K562 (cell line): ENCODE measurements around the gene HBB. TPM values are rescaled to one million over a fixed set of nuclear protein-coding genes. Genes with fewer than 3 reads are reported as not detected.

ENCODE experiments used
- ILF3 ChIP-seq: fragments of 450-650 bp; IDR thresholded peaks from 2 replicates; pipeline ENCODE4 v1.6.1; 2018; ENCODE audit warnings: antibody characterized with exemption, mild to moderate bottlenecking, moderate library complexity, borderline replicate concordance
- LARP7 ChIP-seq: fragments of 450-650 bp; IDR thresholded peaks from 2 replicates; pipeline ENCODE4 v1.6.1; 2016
- MAZ ChIP-seq, 2 experiments: fragments of 450-650 bp in 1 of 2; sonication (generic) in 1 of 2; formaldehyde crosslinking; IDR thresholded peaks in 1 of 2; conservative IDR thresholded peaks in 1 of 2; 2 replicates each; pipeline versions ENCODE4 v1.4.0 to v1.5.0; 2020; ENCODE audit warnings: mild to moderate bottlenecking in 1 of 2, missing genetic modification reagents in 1 of 2
- PBX2 ChIP-seq, 2 experiments: IDR thresholded peaks in 1 of 2; conservative IDR thresholded peaks in 1 of 2; 2 replicates each; pipeline ENCODE4 v1.6.1; 2016; ENCODE audit warnings: low read depth in 2 of 2, mild to moderate bottlenecking in 1 of 2, missing compliant biosample characterization in 1 of 2, missing genetic modification characterization in 1 of 2, moderate library complexity in 1 of 2
- POLR2A ChIP-seq: fragments of 450-650 bp; conservative IDR thresholded peaks from 2 replicates; pipeline ENCODE4 v1.6.1; 2016
- POLR2AphosphoS5 ChIP-seq: IDR thresholded peaks from 2 replicates; pipeline ENCODE4 v1.6.1; 2011; ENCODE audit warnings: mild to moderate bottlenecking, low read depth, low read length, moderate library complexity; ENCODE audit not compliant: control insufficient read depth, insufficient read depth
- RBM22 ChIP-seq: fragments of 200-400 bp; formaldehyde crosslinking; IDR thresholded peaks from 2 replicates; pipeline ENCODE4 v1.6.1; 2018; ENCODE audit warnings: low read length, low read depth; ENCODE audit not compliant: poor library complexity, severe bottlenecking
- ZBED1 ChIP-seq: IDR thresholded peaks from 2 replicates; pipeline ENCODE4 v1.6.1; 2014
- ZNF277 ChIP-seq: fragments of 250-450 bp; sonication (Bioruptor Pico); IDR thresholded peaks from 2 replicates; pipeline ENCODE4 v1.8.0; 2022; ENCODE audit warnings: inconsistent platforms, mild to moderate bottlenecking, moderate library complexity, borderline replicate concordance
- ZNF316 ChIP-seq: fragments of 450-650 bp; IDR thresholded peaks from 2 replicates; pipeline ENCODE4 v1.6.1; 2016
- ZNF639 ChIP-seq, 2 experiments: fragments of 200-800 bp in 1 of 2; sonication (Bioruptor generic) in 1 of 2; sonication (generic) in 1 of 2; formaldehyde crosslinking in 1 of 2; IDR thresholded peaks in 1 of 2; conservative IDR thresholded peaks in 1 of 2; 2 replicates each; pipeline versions ENCODE4 v1.5.0 to v1.6.1; 2016 to 2020; ENCODE audit warnings: missing compliant biosample characterization in 1 of 2, missing genetic modification characterization in 1 of 2, missing genetic modification reagents in 1 of 2
- polyA plus RNA-seq, 8 experiments: library from polyadenylated mRNA; depleted of rRNA in 4 of 8; stranded (reverse) in 5 of 8; unstranded in 3 of 8; fragments of >200 nt; fragmentation: Nextera tagmentation in 2 of 8; fragmentation: Illumina TruSeq in 1 of 8; extraction: Ambion mirVana in 2 of 8; extraction: Trizol in 1 of 8; gene quantifications; 2 replicates each; pipeline versions ENCODE4 v1.2.1 to v1.2.3, GENCODE V29; 2011 to 2014; ENCODE audit warnings: inconsistent platforms in 1 of 8, missing spikeins in 1 of 8
- total RNA-seq, 7 experiments: library from RNA; depleted of rRNA in 6 of 7; stranded (reverse); fragments of >200 nt in 6 of 7; fragmentation: Illumina TruSeq in 2 of 7; extraction: Trizol in 2 of 7; gene quantifications; 2 replicates each; pipeline versions ENCODE4 v1.2.1 to v1.2.3, GENCODE V29; 2011 to 2021; ENCODE audit warnings: low replicate concordance in 1 of 7

HBB gene
- total and polyA plus RNA-seq, 9 of the 15 experiments (the other 6 are each of a cell fraction or from before 2014, with no cell fraction given), result 0.33 to 3.4 (median 1.2) TPM; not detected in 2

GRCh38 chr11:5247472-5248192 lies 20.8 kb upstream of the HBB start (continued):
- 0 out of 2 replicates have a peak, but pooled peaks have one; percentile 44 for TF ChIP-seq ZNF316
- TF ChIP-seq ZNF277 (CRISPR knock-in tag), result no peak
- peak; percentile 48; the same call in 1 of the 2 replicates for TF ChIP-seq ILF3
- TF ChIP-seq RBM22, result no peak
- TF ChIP-seq POLR2AphosphoS5, result peak; percentile 32; the same call in 1 of the 2 replicates
- TF ChIP-seq LARP7, result 0 out of 2 replicates have a peak, but pooled peaks have one; percentile 9
- TF ChIP-seq PBX2 (CRISPR knock-in tag; IDR thresholded peaks at IDR 0.05; ENCODE audit: low read depth), result no peak
- no peak for TF ChIP-seq PBX2 (tag; conservative IDR thresholded peaks at IDR 0.05; ENCODE audit: low read depth)
- TF ChIP-seq MAZ (CRISPR knock-in tag; conservative IDR thresholded peaks at IDR 0.05 in 1 of 2, IDR thresholded peaks at IDR 0.05 in 1 of 2), result peak in 1 of 2 experiments; percentile 56; a peak in 1 of 4 replicates
- peak; percentile 61 for TF ChIP-seq POLR2A
- 0 out of 4 replicates have a peak, but pooled peaks of 1 of the 2 experiments have one; percentile 11 for TF ChIP-seq ZNF639 (CRISPR knock-in tag; conservative IDR thresholded peaks at IDR 0.05 in 1 of 2, IDR thresholded peaks at IDR 0.05 in 1 of 2)
- TF ChIP-seq ZBED1, result 0 out of 2 replicates have a peak, but pooled peaks have one; percentile 26
